Eye (tissue), 1 donor: ENCODE results near the gene CMYA5.
A peak's percentile ranks its signal among the peaks of the same experiment; 100 is the strongest.
"Not testable (repeated sequence)": the region's sequence is repeated elsewhere in the genome, so short reads cannot be mapped to it uniquely, and the experiment has no call there.

Experiments
- DNase-seq: peaks from one replicate; pipeline ENCODE4 v3.0.0-alpha.2; 2015

The CMYA5 gene

DNA sequence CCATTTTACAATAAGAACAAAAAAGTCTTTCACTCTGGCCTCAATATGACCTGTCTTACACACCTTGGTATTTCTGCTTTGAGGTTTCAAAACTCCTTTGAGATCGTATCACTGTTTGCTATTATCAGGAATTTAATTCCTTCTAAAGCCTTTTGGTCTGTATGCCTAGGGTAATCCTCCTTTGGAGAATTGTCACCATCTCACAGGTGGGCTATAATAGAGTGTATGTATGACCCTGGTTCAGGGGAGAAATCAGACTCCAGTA lies 13.7 kb downstream of the CMYA5 start:
- DNase-seq: no peak

DNA sequence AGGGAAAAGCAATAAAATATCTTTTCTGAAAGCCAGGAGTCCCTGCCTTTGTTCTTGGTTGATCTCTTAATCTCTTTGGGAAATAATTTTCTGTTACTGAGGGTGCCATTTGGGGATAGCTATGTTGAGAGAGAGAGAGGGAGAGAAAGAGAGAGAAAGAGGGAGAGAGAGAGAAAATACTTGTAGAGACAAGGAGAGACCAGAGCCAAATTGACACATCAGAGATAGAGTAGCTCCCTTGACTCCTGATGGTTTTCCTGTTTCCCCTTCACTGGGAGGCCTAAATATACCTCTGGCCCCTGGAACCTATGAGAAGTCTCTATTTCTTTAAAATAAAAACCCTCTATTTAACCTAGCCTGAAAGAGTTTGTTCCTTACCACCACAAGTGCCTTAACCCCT lies 14.9 kb downstream of the CMYA5 start:
- no peak for DNase-seq

DNA sequence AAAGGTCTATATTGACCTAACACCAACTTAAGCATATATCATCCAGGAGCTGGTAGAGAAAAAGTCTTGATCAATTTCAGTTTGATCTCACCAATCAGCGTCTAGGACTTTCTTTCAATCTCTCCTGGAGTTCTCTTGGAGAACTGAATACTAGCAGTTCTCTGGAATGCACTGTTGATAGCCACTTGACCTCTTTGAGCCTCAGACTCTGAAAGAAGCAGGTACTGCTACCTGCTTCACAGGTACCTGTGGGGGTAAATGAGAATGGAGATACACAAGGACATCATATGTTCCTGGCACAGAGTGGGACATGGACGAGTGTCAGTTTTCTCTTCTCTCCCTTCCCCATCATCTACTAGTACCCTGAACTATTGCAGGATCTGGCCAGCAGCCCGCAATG lies 16.0 kb downstream of the CMYA5 start:
- no peak for DNase-seq

DNA sequence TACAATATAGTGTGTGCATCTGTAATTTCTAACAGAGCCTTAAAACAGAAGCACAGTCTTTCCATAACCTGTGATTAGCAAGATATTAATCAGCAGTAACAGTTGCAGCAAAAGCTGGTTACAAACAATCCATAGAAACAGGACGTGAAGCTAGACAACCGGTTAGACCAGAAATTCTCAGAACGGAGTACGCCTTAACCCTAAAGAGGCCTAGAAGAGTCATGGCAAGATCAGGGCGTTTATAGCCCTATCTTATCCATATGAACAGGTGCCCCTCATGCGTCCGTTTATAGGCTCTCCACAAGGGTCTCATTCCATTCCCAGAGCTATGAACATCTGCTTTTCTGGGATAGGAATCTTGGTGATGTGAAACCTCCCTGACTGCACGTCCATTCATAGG lies 16.7 kb downstream of the CMYA5 start:
- not testable (repeated sequence) for DNase-seq

DNA sequence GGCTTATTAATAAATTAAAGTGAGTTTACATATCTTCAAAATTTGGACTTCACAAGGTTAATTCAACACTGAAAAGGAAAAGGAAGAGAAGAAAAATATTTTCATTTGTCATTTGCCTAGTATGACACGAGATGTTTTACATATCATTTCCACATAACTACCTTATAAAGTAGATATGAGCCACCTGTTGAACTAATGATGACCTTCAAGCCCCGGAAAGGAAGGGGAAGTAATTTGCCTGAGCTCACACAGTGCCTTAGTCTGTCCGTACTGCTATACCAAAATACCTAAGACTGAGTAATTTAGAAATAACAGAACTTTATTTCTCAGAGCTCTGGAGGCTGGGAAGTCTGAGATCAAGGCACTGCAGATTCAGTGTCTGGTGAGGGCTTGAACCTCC lies 17.9 kb downstream of the CMYA5 start:
- DNase-seq: no peak

DNA sequence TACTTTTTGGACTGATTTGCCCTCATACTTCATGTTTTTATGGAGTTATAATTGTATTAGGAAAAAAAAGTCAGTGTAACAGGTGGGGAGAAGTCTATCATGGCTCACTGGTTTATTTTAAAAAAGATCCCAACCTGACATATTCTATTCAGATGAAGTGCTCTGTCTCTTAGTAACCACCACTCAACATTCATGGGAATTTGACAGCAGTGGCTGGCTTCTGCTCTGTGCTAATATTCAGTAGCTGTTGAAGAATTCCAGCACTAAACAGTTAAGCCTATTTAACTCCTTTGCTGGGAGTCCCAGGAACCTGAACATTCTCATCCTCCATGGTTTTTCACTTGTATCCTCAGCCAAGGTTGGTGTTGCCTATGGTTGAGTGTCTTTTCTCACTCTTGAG lies 23.1 kb downstream of the CMYA5 start:
- DNase-seq: peak; percentile 10

DNA sequence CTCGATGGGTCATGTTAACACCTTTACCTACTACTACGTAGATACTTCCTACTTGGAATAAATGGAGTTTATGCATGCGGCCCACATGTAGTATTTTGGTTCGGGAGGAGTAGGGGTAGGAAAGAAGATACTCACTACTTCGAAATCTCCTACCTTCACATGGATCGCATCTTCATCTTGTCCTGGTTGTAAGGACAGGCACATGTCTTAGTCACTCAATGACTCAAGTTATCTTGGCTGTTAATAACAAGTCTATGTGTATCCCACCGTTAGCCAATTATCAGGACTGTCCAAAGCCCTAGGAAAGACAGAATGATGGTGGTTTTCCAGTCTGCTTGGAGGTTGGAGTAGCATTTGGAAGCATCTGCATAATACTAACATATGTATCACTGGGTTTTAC lies 24.1 kb downstream of the CMYA5 start:
- no peak for DNase-seq

DNA sequence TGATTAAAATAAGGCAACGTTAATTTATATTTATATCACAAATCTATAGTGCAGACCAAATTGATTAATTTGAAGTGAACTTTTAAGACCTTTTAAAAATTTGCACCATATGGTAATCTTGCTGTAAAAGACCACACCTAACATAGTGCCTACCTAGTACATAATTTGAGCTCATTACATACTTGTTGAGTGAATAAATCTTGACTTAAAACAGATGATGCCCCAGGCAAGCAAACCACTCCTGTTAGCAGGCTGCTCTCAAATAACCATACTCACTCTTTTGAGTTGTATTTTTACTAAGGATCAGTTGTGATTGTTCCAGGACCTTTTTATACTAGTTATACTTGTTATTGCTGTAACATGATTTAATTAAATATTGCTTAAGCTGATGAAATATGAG lies 27.2 kb downstream of the CMYA5 start:
- DNase-seq: no peak

DNA sequence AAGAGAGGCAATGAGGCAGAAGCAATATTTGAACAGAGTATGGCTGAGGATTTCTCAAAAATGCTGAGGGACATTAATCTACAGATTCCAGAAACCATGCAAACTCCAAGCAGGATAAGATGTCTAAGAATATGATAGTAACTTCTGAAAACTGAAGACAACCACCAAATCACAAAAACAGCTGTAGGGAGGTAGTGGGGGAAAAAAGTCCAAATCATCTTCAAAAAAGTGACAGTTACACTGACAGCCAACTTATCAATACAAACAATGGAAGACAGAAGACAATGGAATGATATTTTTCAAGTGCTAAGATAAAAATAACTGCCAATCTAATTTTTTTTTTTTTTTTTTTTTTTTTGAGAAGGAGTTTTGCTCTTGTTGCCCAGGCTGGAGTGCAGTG lies 30.5 kb downstream of the CMYA5 start:
- no peak for DNase-seq

DNA sequence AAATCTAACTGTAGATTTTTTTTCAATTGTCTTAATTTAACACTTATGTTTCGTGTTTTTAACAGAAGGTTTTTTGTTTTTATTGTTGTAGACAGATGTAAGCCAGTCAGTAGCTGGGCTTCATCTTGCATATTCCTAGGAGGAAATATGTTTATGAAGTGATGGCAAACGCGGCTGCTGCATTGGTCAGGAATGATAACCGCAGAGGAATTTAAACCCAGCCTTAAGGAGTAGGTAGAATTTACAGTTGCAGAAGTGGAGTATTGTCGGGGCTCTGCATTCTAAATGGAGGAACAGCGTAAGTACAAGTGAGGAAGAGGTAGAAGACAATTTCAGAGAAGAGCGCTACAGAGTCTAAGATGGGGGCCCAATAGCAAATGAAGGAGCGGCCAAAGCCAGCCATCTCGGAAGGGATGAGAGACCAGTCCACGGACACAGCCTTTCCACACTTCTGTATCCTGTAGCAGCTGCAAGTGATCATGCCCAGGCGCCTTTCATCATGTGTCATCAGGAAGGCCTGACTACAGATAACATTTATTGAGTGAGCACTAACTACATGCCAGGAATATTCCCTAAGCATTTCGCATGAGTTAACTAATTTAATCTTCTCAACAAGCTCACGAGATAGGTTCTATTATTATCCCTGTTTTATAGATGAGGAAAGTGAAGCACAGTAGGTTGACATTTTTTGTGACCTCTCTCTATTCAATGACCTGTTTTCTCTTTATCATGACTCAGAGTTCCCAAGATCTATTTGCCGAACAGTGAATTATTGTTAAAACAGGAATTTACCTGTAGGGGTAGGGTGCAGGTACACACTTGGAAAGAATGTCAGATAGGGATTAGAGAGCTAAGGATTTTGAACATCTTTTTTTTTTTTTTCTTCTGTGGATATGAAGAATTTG lies 38.1 kb downstream of the CMYA5 start:
- no peak for DNase-seq

DNA sequence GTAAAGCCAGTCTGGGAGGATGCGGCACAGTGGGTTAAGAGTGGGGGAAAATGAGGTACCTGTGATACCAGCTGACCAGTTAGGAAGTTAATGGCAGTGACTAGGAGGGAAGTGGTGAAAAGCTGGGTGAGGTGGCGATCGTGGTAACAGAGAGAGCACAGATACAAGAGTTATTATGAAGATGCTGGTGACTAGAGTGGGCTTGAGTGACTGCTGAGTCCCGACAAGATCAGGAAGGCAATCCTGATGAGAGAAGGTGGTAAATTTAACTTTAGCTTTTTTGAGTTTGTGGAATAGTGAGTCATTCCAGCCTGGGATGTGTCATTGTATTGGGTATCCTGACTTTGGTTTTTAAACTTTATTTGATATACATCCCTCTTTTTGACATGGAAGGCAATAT lies 38.8 kb downstream of the CMYA5 start:
- no peak for DNase-seq

DNA sequence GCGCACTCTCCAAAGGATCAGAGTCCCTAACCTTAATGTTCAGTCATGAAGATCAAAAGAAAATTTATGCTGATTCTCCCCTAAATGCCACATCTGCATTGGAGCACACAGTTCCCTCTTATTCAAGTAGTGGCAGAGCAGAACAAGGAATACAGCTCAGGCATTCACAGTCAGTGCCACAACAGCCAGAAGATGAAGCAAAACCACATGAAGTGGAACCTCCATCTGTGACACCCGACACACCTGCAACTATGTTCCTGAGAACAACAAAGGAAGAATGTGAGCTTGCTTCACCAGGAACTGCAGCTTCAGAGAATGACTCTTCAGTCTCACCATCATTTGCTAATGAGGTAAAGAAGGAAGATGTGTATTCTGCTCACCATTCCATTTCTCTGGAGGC lies 40.0 kb downstream of the CMYA5 start:
- no peak for DNase-seq

DNA sequence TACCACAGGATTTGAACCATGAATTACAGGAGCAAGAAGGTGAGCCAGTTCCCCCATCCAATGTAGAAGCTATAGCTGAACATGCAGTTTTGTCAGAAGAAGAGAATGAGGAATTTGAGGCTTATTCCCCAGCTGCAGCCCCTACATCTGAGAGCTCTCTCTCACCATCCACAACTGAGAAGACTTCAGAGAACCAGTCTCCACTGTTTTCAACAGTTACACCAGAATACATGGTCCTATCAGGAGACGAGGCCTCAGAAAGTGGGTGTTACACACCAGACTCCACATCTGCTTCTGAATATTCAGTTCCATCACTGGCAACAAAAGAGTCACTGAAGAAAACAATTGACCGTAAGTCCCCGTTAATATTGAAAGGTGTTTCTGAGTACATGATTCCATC lies 40.9 kb downstream of the CMYA5 start:
- DNase-seq: no peak

DNA sequence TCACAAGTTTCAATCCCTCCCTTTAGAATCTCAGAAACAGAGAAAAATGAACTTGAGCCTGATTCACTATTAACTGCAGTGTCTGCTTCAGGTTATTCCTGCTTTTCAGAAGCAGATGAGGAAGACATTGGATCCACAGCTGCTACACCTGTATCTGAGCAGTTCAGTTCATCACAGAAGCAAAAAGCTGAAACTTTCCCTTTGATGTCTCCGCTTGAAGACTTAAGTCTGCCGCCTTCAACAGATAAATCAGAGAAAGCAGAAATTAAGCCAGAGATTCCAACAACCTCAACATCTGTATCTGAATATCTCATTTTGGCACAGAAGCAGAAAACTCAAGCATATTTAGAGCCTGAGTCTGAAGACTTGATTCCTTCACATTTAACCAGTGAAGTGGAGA lies 42.1 kb downstream of the CMYA5 start:
- DNase-seq: no peak

DNA sequence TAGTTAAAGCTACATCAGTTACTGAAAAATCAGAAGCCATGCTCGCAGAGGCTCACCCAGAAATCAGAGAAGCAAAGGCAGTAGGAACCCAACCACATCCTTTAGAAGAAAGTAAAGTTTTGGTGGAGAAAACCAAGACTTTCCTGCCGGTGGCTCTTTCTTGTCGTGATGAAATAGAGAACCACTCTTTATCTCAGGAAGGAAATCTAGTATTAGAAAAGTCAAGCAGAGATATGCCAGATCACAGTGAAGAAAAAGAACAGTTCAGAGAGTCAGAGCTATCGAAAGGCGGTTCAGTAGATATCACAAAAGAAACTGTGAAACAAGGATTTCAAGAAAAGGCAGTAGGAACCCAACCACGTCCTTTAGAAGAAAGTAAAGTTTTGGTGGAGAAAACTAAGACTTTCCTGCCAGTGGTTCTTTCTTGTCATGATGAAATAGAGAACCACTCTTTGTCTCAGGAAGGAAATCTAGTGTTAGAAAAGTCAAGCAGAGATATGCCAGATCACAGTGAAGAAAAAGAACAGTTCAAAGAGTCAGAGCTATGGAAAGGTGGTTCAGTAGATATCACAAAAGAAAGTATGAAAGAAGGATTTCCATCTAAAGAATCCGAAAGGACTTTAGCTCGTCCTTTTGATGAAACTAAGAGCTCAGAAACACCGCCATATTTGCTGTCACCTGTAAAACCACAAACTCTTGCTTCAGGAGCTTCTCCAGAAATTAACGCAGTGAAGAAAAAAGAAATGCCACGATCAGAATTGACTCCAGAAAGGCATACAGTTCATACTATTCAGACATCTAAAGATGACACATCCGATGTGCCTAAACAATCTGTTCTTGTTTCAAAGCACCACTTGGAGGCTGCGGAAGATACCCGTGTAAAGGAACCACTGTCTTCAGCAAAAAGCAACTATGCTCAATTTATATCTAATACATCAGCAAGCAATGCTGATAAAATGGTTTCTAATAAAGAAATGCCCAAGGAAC lies 47.2 kb downstream of the CMYA5 start:
- DNase-seq: no peak

DNA sequence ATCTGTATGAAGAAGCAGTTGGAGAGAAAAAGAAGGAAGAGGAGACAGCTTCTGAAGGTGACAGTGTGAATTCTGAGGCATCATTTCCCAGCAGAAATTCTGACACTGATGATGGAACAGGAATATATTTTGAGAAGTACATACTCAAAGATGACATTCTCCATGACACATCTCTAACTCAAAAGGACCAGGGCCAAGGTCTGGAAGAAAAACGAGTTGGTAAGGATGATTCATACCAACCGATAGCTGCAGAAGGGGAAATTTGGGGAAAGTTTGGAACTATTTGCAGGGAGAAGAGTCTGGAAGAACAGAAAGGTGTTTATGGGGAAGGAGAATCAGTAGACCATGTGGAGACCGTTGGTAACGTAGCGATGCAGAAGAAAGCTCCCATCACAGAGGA lies 48.7 kb downstream of the CMYA5 start:
- no peak for DNase-seq

DNA sequence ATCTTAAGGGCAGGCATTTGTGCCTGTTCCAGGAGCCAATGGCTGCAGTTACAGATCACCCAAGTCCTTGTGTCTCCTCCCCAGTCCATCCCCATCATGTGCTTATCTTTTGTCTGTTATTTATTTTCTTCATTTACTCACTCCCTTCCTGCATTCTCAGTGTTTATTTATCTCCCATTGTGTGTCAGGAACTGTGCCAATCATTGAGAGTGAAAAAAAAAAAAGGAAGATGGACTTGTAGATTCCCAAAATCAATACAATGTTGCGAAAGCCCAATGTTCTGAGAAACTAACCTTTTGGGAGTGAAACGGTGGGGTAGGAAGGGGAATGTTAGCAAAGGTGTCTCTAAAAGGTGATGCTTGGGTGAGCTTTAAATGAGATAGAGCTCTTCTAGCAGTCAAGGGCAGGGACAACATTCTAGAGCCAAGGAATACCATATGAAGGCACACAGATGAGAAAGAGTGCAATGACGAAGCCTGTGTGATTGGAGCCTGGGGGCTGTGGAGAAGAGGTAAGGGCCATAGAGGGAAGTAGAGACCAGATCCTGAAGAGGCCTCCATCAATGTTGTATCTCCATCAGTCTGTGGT lies 53.0 kb downstream of the CMYA5 start:
- DNase-seq: no peak

DNA sequence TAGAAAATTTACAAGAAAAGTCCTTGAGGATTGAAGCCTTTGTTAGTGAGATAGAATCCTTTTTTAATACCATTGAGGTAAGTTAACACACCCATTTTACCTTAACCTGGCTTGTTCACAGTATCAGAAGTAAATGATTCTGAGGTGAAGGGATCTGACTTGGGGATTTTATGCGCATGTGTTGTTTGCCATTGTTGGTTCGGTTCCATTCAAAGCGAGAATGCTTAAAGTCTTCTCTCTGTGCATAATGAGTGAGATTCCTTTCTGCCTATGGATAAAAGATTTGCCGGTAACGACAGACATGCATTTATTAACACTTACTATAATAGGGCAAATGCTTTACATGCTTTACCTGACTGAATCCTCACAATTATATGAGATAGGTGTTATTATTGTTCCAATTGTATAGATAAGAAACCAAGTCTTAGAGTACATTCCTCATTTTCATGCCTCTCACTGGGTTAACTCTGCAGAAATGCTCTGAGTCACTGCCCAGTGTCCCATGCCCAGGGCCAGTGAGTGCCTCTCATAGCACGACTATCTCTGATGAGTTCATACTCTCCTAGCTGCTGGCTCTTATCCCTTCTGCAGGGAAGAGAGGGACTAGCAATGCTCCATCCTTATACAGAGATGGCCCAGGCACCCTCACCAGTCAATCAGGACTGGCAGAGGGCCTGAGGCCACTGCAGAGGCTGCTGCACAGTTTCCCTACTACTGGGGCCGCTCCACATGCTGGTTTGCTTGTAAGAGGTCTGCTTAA lies 54.4 kb downstream of the CMYA5 start:
- DNase-seq: no peak

DNA sequence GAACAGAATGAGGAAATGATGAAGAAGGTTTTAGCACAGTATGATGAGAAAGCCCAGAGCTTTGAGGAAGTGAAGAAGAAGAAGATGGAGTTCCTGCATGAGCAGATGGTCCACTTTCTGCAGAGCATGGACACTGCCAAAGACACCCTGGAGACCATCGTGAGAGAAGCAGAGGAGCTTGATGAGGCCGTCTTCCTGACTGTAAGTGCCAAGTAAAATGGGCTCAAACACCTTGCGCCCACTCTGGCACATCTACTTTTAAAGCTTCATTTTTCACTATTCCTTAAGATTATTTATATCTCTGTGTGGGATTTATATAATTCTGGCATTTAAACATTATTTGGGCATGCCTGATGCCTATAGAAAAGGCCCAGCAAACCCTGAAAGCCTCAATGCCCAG lies 55.6 kb downstream of the CMYA5 start:
- no peak for DNase-seq

DNA sequence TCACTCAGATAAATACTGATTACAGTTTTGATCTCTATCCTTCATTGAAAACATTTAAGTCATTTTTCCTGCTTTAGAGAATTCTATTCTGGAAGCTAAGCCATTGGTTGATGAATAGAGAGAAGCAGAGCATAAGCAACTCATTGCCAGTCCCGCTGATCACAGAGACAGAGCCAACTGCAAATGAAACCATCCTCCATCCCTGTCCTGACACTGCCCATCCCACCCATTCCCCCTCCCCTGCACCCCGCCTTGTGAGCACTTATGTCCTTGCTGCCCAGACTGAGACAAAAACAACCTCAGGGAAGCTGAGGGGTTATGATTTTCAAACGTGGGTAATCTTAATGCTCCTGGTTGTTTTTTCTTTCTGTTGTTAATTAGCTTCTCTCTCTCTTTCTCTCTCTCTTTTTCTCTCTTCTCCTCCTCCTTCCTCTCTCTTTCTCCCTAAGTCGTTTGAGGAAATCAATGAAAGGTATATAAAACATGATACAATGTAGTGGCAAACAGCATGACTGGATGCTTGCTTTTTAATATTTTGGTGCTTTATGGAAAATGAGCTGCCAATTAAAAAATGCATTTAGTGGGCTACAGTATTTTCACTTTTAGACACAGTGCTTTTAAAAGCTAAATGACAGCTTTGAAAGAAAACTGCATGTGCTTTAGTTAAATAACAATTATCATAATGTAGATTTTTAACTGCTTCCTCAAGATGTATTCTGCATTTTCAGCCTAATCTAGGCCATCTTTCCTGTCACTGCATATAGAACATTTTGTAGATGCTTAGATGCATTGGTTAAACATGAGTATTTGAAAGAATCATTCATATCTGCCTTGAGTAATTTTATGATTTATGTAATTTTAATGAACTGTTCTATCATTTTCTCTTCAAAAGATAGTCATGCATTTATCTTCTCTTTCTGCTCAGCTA lies 57.3 kb downstream of the CMYA5 start:
- DNase-seq: no peak

DNA sequence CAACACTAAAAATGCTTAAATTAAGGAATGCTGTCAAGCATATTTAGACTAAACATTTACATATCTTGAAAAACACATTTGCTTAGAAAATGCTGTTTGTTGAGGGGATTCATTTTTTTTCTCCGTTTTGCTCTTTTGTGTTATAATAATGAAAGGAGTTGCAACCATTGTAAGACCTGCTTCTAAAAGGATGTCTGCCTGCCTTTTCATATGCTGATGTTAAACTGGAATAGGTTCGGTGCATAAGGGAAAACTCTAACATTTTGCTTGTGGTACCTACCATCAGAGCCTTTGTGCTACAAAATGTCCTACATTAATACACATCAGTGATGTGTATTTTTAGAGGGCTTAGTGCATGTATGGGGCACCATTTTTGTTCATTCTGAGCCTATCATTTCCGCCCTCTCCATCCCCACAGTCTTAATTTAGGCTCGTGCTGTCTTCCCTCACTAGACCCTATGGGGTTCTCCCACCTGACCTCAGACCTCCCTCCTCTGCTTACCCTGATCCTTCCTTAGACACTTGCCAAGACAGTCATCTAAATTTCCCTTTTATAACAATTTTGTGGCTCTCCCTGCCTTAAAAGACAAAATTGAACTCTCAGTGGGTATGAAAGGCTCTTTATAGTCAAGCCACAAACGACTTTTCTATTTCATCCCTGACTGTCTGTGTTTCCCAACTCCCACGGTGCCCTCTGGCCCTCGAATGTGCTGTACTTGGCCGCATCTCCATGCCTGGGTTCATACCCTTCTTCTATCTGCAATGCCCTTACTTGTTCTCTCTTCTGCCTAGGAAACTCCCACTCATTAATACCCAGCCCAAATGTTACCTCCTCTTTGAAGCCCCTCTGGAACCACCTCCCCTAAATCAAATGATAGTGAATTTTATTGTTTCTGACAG lies 61.2 kb downstream of the CMYA5 start:
- DNase-seq: no peak
